WERI-Rb-1 (cell line): ENCODE measurements around the gene TAS2R7.
A peak's percentile ranks its signal among the peaks of the same experiment; 100 is the strongest.

Experiments
- DNase-seq: peaks from one replicate; pipeline ENCODE4 v3.0.0-alpha.2; 2020
- H3K27ac ChIP-seq: fragments of 250-450 bp; sonication (Bioruptor Pico); 2 replicates; pipeline ENCODE4 v1.5.1; 2020; ENCODE audit warnings: mild to moderate bottlenecking, moderate library complexity
- H3K27me3 ChIP-seq: fragments of 250-450 bp; sonication (Bioruptor Pico); 2 replicates; pipeline ENCODE4 v1.5.1; 2021; ENCODE audit warnings: mild to moderate bottlenecking, low read depth, moderate library complexity; ENCODE audit not compliant: insufficient read depth, severe bottlenecking
- H3K36me3 ChIP-seq: fragments of 250-450 bp; sonication (Bioruptor Pico); 2 replicates; pipeline ENCODE4 v1.5.1; 2020; ENCODE audit warnings: mild to moderate bottlenecking, moderate library complexity
- H3K4me3 ChIP-seq: 2 replicates; pipeline ENCODE4 v1.5.1; 2011; ENCODE audit warnings: low read depth, mild to moderate bottlenecking, control low read depth, low read length
- H3K9me3 ChIP-seq: fragments of 250-450 bp; sonication (Bioruptor Pico); 2 replicates; pipeline ENCODE4 v1.5.1; 2021; ENCODE audit warnings: mild to moderate bottlenecking, moderate library complexity; ENCODE audit not compliant: severe bottlenecking
- TF ChIP-seq, protein P1 (sequence below): IDR thresholded peaks from 2 replicates; pipeline ENCODE4 v1.5.1; 2011; ENCODE audit warnings: low read depth, mild to moderate bottlenecking, control low read depth, inconsistent platforms, low read length

The TAS2R7 gene

DNA sequence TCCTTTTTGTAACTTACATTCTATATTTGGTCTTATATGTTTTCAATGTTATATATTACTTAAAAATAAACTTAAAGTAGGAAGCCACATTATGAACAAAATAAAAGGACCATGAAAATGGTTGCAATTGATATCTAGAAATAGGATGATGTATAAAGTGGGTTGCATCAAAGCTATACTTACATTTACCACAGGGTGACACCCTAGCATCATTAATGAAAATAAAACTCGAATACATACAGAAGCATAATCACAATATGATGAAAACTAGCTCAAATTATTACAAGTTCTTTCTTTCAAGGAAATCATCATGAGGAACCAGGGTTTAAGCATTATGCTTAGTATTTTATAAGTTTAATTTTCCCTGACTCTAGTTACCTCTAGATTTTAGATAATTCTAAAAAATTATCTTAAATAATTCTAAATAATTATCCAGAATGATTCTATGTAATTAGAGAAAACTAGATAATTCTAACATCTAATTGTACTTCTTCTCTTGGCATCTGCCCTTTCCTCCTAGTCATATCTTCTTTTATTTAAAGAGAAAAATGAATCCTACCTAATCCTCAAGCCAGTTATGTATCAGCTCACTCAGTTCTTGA is 31.2 kb downstream of the TAS2R7 start:
- H3K36me3 ChIP-seq, result no peaks in the 10 kb centered on the region
- no peak overlapping the region for H3K27ac ChIP-seq
- no peaks in the 10 kb centered on the region for H3K27me3 ChIP-seq
- TF ChIP-seq, protein P1, sequence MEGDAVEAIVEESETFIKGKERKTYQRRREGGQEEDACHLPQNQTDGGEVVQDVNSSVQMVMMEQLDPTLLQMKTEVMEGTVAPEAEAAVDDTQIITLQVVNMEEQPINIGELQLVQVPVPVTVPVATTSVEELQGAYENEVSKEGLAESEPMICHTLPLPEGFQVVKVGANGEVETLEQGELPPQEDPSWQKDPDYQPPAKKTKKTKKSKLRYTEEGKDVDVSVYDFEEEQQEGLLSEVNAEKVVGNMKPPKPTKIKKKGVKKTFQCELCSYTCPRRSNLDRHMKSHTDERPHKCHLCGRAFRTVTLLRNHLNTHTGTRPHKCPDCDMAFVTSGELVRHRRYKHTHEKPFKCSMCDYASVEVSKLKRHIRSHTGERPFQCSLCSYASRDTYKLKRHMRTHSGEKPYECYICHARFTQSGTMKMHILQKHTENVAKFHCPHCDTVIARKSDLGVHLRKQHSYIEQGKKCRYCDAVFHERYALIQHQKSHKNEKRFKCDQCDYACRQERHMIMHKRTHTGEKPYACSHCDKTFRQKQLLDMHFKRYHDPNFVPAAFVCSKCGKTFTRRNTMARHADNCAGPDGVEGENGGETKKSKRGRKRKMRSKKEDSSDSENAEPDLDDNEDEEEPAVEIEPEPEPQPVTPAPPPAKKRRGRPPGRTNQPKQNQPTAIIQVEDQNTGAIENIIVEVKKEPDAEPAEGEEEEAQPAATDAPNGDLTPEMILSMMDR, result peak; percentile 26; the same call in 1 of the 2 replicates
- no peaks in the 10 kb centered on the region for H3K9me3 ChIP-seq
- no peak for DNase-seq
- H3K4me3 ChIP-seq, result no peak overlapping the region

DNA sequence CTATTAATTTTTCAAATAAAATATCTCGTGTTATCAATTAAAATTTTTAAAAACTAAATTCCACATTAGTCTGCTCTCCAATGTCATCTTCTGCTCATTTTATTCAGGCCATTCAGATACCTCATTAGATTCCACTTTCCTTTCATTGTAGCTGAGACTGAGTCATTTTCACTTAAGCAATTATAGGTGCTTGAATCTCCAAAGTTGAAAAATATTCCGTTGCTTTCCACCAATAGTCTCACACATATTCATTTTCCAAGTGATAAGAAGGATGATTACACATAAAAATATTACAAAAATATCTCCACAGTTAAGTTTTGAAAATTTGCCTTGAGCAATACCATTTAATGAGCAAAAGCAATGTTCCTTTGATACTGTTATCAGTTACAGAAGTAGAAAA is 42.8 kb downstream of the TAS2R7 start:
- TF ChIP-seq, protein P1, result no peak
- H3K27me3 ChIP-seq, result no peaks in the 10 kb centered on the region
- H3K4me3 ChIP-seq, result no peak overlapping the region
- DNase-seq, result no peak
- no peak overlapping the region for H3K27ac ChIP-seq
- H3K9me3 ChIP-seq, result peaks cover 6% of the 10 kb centered on the region
- no peaks in the 10 kb centered on the region for H3K36me3 ChIP-seq

DNA sequence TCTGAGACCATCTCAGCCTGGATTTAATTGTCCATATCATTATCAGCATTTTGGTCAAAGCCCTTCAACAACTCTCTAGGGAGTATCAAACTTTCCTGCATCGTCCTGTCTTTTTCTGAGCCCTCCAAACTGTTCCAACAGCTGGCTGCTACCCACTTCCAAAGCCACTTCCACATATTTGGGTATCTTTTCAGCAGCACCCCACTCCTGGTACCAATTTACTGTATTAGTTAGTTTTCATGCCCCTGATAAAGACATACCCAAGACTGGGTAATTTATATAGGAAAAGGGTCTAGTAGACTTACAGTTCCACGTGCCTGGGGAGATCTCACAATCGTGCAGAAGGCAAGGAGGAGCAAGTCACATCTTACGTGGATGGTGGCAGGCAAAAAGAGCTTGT is 46.2 kb downstream of the TAS2R7 start:
- TF ChIP-seq, protein P1, result no peak
- no peak overlapping the region for H3K4me3 ChIP-seq
- no peaks in the 10 kb centered on the region for H3K27me3 ChIP-seq
- H3K36me3 ChIP-seq, result no peaks in the 10 kb centered on the region
- peaks cover 6% of the 10 kb centered on the region for H3K9me3 ChIP-seq
- no peak for DNase-seq
- H3K27ac ChIP-seq, result no peak overlapping the region

DNA sequence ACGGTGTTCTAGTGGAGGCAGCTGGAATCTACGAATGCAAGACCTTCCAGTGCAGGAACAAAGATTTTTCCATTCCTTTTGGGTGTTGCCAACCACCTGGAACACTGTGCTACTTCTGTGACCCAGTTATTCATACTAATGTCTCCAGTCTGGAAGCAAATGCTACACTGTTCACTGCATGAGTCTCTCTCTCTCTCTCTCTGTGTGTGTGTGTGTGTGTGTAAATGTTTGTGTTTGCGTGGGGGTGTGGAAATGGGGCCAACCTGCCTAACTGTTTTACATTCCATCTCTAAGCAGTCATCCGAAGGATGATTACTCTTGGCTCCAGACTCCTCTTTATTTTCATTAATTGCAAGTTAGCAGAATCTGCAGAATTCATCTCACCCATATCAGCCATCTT is 49.4 kb downstream of the TAS2R7 start:
- Histone ChIP-seq H3K27me3 (no peaks in the 10 kb centered on the region), H3K4me3 (no peak overlapping the region), H3K9me3 (peaks cover 6% of the 10 kb centered on the region), H3K27ac (no peak overlapping the region), H3K36me3 (no peaks in the 10 kb centered on the region)
- no peak for DNase-seq
- TF ChIP-seq, protein P1, result no peak
